ES-I3 (cell line): ENCODE results near the gene CHST15.

ENCODE experiments used
- H3K36me3 ChIP-seq: 2 replicates; pipeline ENCODE4 v1.6.1; 2013; ENCODE audit warnings: mild to moderate bottlenecking, low read length, control low read depth, moderate library complexity; ENCODE audit not compliant: insufficient read depth
- H3K4me1 ChIP-seq: 2 replicates; pipeline ENCODE4 v1.6.1; 2013; ENCODE audit warnings: mild to moderate bottlenecking, control low read depth, low read length; ENCODE audit not compliant: insufficient read depth
- H3K9ac ChIP-seq: 2 replicates; pipeline ENCODE4 v1.6.1; 2013; ENCODE audit warnings: low read depth, mild to moderate bottlenecking, low read length, moderate library complexity
- H3K9me3 ChIP-seq: 2 replicates; pipeline ENCODE4 v1.6.1; 2013; ENCODE audit warnings: mild to moderate bottlenecking, low read length, moderate library complexity; ENCODE audit not compliant: control insufficient read depth, insufficient read depth

The CHST15 gene

GRCh38 chr10:124048371-124049290 is 44.8 kb downstream of the CHST15 start:
- Histone ChIP-seq H3K9ac (no peak overlapping the region), H3K36me3 (no peaks in the 10 kb centered on the region), H3K9me3 (no peaks in the 10 kb centered on the region), H3K4me1 (peaks cover 20% of the 10 kb centered on the region)

- no peaks in the 10 kb centered on the region for H3K36me3 ChIP-seq
- H3K4me1 ChIP-seq: peaks cover 14% of the 10 kb centered on the region; the same call in 1 of the 2 replicates
- no peak overlapping the region for H3K9ac ChIP-seq
Measured at GRCh38 chr10:124047427-124048152, 45.8 kb downstream of the CHST15 start.

DNA sequence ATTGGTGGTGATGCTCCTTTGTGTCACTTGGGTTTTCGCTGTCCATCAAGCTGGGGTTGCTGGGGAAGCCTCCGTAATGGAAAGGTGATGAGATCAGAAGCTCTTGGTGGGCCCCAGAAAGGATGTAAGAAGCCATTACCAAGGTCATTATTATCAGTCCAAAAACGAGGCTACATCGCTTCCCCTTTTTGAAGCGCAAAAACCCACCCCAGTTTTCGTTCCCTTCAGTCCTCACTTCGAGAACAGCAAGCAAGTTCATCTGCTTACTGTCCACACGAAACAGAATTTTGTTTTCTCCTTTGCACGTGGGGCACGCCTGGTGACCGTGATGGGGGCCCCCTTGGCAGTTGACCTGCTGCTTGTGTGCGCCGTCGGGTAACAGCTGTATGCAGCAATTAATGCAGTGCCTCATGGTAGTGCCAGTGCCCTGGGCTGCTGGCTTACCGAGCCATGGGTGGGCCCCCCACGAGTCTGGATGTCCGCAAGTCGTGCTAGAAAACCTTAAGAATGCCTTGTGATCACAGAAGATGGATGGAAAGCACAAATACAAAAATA is 47.5 kb downstream of the CHST15 start:
- Histone ChIP-seq H3K9me3 (no peaks in the 10 kb centered on the region), H3K9ac (no peak overlapping the region), H3K4me1 (peaks cover 14% of the 10 kb centered on the region; the same call in 1 of the 2 replicates), H3K36me3 (no peaks in the 10 kb centered on the region)

More at GRCh38 chr10:124047427-124048152, 45.8 kb downstream of the CHST15 start:
- no peaks in the 10 kb centered on the region for H3K9me3 ChIP-seq

DNA sequence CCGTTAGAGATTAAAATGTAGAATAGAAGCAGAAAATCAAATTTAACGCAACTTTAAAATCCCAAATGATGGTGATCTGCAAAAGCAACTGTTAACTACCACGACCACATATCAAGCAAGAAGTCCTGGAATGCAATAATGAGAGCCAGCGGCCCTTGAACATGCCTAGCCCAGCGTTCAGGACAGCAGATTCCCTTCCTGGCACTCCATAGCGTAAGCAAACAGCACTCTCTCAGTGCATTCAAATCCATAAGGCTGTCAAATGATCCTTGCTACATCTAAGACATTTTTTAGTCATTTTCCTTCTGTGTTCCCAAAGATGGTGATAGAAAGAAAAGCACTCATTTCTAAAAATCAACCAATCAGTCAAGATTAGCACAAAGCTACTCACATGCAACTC is 48.1 kb downstream of the CHST15 start:
- peaks cover 14% of the 10 kb centered on the region; the same call in 1 of the 2 replicates for H3K4me1 ChIP-seq
- H3K36me3 ChIP-seq: no peaks in the 10 kb centered on the region
- no peaks in the 10 kb centered on the region for H3K9me3 ChIP-seq
- no peak overlapping the region for H3K9ac ChIP-seq

GRCh38 chr10:124044143-124044862 is 49.1 kb downstream of the CHST15 start:
- Histone ChIP-seq H3K4me1 (peaks cover 10% of the 10 kb centered on the region; the same call in 1 of the 2 replicates), H3K36me3 (no peaks in the 10 kb centered on the region), H3K9me3 (no peaks in the 10 kb centered on the region), H3K9ac (no peak overlapping the region)

GRCh38 chr10:124043310-124044142 is 49.9 kb downstream of the CHST15 start:
- no peaks in the 10 kb centered on the region for H3K9me3 ChIP-seq
- no peaks in the 10 kb centered on the region for H3K36me3 ChIP-seq
- peaks cover 3% of the 10 kb centered on the region; the same call in 1 of the 2 replicates for H3K4me1 ChIP-seq
- no peak overlapping the region for H3K9ac ChIP-seq

DNA sequence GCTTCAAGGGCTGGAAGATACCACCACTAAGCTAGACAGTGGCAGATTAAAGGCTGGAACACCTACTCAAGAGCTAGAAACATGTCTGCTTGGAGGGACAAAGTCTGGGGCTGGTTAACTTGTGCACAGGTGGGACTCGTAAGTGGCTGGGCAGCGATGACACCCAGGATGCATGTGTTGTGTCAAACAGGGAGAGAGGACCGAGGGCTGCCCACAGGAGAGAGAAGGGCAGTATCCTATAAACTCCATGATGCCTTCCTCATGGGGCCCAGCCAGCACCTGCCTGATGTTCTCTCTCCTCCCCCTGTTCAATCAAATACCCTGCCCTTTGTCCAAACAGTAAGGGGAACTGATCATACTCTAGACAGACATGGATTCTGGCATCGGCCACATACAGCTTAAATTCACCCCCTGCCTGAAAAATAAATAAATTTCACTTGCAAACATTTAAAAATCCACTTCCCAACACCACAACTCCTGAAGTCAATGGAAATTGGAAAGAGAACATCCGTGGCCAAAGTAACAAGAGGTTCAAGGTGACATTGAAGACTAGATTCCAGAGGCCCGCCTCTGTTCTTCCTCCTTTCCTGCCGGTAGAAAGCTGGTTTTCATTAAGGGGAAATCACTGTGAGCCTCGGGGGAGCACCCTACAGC is 50.6 kb downstream of the CHST15 start:
- no peaks in the 10 kb centered on the region for H3K36me3 ChIP-seq
- no peaks in the 10 kb centered on the region; the same call in 1 of the 2 replicates for H3K4me1 ChIP-seq
- no peaks in the 10 kb centered on the region for H3K9me3 ChIP-seq
- H3K9ac ChIP-seq: no peak overlapping the region

DNA sequence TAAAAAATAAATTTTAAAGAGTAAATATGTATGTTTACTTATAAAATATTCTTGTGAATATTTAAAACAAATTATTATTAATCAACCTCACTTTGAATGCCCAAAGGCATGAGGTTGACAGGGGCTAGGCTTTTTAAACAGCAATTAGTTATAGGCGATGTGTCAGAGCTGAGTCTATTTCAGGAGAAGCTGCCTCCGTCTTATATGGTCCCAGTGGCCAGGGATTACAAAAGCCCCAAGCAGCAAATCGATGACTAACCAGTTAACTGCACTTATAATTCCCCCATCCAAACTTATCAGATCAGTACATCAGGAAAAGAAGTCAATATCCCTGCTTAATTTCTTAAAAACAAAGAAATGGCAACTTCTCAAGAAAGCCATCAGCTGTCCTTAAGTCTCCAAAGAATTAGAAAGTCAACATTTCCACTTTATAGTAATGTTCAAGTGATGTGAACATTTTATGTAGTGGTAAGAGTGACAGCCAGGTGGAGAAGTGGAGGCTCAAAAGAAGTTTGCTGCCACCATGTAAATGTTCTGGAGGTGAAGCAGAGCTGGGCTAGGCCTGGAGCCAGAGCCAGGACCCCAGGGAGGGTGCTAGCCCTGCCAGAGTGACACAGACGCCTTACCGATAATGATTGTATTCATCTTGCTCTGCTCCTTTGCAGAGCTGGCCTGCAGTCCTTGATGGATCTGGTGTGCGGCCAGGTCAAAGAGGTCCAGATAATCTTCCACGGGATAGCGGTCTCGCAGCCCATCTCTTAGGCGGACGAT is 51.5 kb downstream of the CHST15 start:
- no peaks in the 10 kb centered on the region; the same call in 1 of the 2 replicates for H3K4me1 ChIP-seq
- H3K9me3 ChIP-seq: no peaks in the 10 kb centered on the region
- H3K9ac ChIP-seq: no peak overlapping the region
- no peaks in the 10 kb centered on the region for H3K36me3 ChIP-seq

DNA sequence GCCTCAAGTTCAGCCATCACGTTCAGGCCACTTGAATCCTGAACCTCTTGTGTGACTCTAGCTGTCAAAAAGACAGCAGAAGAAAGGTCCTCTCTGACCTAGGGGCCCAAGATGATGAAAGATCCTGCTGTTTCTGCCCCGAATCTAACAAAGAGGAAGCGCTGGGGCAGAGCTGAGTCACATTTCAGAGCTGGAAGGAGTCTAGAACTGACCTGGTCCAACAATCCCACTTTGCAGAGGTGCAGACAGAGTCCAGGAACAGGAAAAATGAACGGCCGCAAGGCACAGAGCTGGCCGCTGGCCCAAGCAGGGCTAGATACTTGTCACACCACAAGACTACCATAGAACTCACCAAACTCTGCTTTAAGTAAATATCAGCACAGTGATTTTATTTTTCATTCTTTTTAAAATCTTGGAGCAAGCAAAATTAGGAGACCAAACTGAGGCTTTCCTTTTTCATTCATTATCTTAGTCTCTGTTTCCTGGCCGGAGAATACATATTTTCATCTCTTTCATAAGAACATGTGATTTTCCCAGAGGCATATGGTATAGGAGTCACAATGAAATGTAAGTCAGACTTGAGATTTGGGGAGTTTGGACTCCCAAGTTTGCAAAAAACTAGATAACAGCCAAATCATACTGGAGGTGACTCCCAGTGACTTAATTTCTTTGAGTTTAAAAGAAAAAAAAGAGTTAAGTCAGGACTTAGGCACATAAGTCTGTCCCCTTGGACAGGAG is 52.8 kb downstream of the CHST15 start:
- H3K4me1 ChIP-seq: no peaks in the 10 kb centered on the region; the same call in 1 of the 2 replicates
- no peaks in the 10 kb centered on the region for H3K9me3 ChIP-seq
- H3K9ac ChIP-seq: no peak overlapping the region
- no peaks in the 10 kb centered on the region for H3K36me3 ChIP-seq

DNA sequence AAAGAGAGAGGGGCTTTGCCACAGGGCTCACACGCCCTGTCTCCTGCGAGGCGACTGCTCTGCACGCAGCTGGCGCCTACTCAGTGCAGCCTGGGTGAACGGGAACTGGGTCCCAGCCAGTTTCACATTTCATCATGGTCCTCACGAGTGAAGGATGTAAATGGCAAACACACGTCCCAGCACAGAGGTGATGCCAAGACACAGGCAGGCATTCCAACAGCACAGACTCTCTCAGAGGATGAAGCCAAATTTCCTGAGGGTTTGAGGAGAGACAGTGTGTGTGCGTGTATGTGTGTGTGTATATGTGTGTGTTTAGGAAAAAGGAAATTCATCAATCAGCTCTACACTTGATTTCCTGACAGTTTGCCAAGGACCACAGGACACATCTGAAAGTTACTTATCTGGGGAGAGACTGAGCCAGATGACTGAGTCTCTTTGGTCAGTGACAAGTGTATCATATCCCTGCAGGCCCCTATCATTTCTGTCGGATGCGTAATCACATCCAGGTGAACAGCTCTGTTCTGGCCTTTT is 53.9 kb downstream of the CHST15 start:
- no peak overlapping the region for H3K9ac ChIP-seq
- no peaks in the 10 kb centered on the region for H3K36me3 ChIP-seq
- H3K9me3 ChIP-seq: no peaks in the 10 kb centered on the region
- no peaks in the 10 kb centered on the region; the same call in 1 of the 2 replicates for H3K4me1 ChIP-seq

DNA sequence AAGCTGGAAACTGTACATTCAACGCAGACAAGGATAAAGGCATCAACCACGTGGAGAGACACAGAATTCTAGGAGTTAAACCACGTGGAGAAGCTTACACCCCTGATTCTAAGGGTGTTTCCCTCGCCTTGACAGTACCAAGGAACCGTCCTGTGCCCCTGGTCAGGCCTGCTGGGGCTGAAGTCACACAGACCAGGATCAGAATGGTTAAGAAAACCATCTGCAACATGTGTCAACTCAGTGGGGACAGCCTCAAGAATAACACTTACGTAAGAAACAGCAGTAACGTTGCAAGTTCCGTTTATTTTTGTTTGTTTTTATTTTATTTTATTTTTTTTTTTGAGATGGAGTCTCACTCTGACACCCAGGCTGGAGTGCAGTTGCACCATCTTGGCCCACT is 55.6 kb downstream of the CHST15 start:
- Histone ChIP-seq H3K4me1 (no peaks in the 10 kb centered on the region), H3K9me3 (no peaks in the 10 kb centered on the region), H3K9ac (no peak overlapping the region), H3K36me3 (no peaks in the 10 kb centered on the region)

GRCh38 chr10:124037286-124037685 is 56.1 kb downstream of the CHST15 start:
- Histone ChIP-seq H3K9me3 (no peaks in the 10 kb centered on the region), H3K4me1 (peaks cover 3% of the 10 kb centered on the region; the same call in 1 of the 2 replicates), H3K36me3 (no peaks in the 10 kb centered on the region), H3K9ac (no peak overlapping the region)
